ENCODE measurements around the gene SPTBN1.

- TF ChIP-seq CTCF (IDR thresholded peaks at IDR 0.05) (no peak), POLR2A (IDR thresholded peaks at IDR 0.05) (no peak), POLR2AphosphoS5 (IDR thresholded peaks at IDR 0.05) (no peak), EP300 (IDR thresholded peaks at IDR 0.05) (no peak)
These were observed 30.6 kb downstream of the SPTBN1 start for GRCh38 chr2:54486766-54487165.

Measured in gastroesophageal sphincter (tissue), 3 donors.